Activated CD4-positive, alpha-beta memory T cell treated with anti-CD3 and anti-CD28 coated beads, Interleukin-2, amount 10 ng/mL, durations not matched to agents 7 days and 5 days (primary cell): Measurements from ENCODE around the gene GRAMD2B. TPM values are rescaled to one million over a fixed set of nuclear protein-coding genes. Genes with fewer than 3 reads are reported as not detected.

Source experiments
- CTCF ChIA-PET: fragments of 350-600 bp; sonication (Branson Sonifier 250); formaldehyde crosslinking; loops from one replicate; lab custom pipeline; 2021; ENCODE audit warnings: antibody characterized with exemption, inconsistent platforms; lab: Charles Lee
- POLR2A ChIA-PET: fragments of 350-600 bp; sonication (Branson Sonifier 250); formaldehyde crosslinking; loops from one replicate; lab custom pipeline; 2021; ENCODE audit warnings: antibody characterized with exemption; lab: Charles Lee
- DNase-seq: peaks from one replicate; pipeline ENCODE4 v3.0.0-alpha.2; 2020
- H3K27ac Mint-ChIP-seq: one replicate; pipeline ENCODE4 v1.8.0; 2021; ENCODE audit warnings: mild to moderate bottlenecking, mixed read lengths
- H3K27me3 Mint-ChIP-seq: one replicate; pipeline ENCODE4 v1.8.0; 2021; ENCODE audit warnings: mixed read lengths
- H3K36me3 Mint-ChIP-seq: one replicate; pipeline ENCODE4 v1.8.0; 2021; ENCODE audit warnings: low read depth, mixed read lengths
- H3K4me1 Mint-ChIP-seq: one replicate; pipeline ENCODE4 v1.8.0; 2021; ENCODE audit warnings: mixed read lengths
- H3K4me3 Mint-ChIP-seq: one replicate; pipeline ENCODE4 v1.8.0; 2021; ENCODE audit warnings: mild to moderate bottlenecking, mixed read lengths
- H3K9me3 Mint-ChIP-seq: one replicate; pipeline ENCODE4 v1.8.0; 2021; ENCODE audit warnings: mixed read lengths
- total RNA-seq, 2 experiments: library from RNA; stranded (reverse); gene quantifications; one replicate each; pipeline ENCODE4 v1.2.3, GENCODE V29; 2021

GRAMD2B gene
- total RNA-seq, 2 experiments from 2014 or later = 4.6 to 5.0 TPM

GRCh38 chr5:126443374-126443851, 20.2 kb downstream of the GRAMD2B start:
- DNase-seq = no peak
- Mint-ChIP-seq H3K4me1 (peaks cover 56% of the 10 kb centered on the region), H3K27me3 (no peaks in the 10 kb centered on the region), H3K4me3 (no peak overlapping the region), H3K36me3 (peaks cover 21% of the 10 kb centered on the region), H3K9me3 (no peaks in the 10 kb centered on the region), H3K27ac (peak overlapping the region; percentile 56)
- ChIA-PET CTCF (interaction anchor here (0.7 to 1.8 kb wide), 3 partner anchors 19 to 58 kb away, joined by 3 to 6 read pairs (median 5); no protein-coding TSS in a partner anchor), POLR2A (interaction anchor here (4.9 kb wide), 1 partner anchor 20 kb away, joined by 51 read pairs; the partner anchor contains the start of gene GRAMD2B)

GRCh38 chr5:126444137-126444536, 20.9 kb downstream of the GRAMD2B start:
- no peaks in the 10 kb centered on the region for H3K27me3 Mint-ChIP-seq
- no peak for DNase-seq
- no peaks in the 10 kb centered on the region for H3K9me3 Mint-ChIP-seq
- H3K4me1 Mint-ChIP-seq = peaks cover 55% of the 10 kb centered on the region
- peaks cover 15% of the 10 kb centered on the region for H3K36me3 Mint-ChIP-seq
- no peak overlapping the region for H3K4me3 Mint-ChIP-seq
- POLR2A ChIA-PET = interaction anchor here (4.9 kb wide), 1 partner anchor 21 kb away, joined by 51 read pairs; the partner anchor contains the start of gene GRAMD2B
- CTCF ChIA-PET = interaction anchor here (1.8 kb wide), 2 partner anchors 20 to 56 kb away, joined by 5 to 6 read pairs; no protein-coding TSS in a partner anchor
- no peak overlapping the region for H3K27ac Mint-ChIP-seq

GRCh38 chr5:126445502-126446174, 22.4 kb downstream of the GRAMD2B start:
- Mint-ChIP-seq H3K27me3 (no peaks in the 10 kb centered on the region), H3K27ac (peak overlapping the region; percentile 18), H3K9me3 (no peaks in the 10 kb centered on the region), H3K36me3 (peaks cover 10% of the 10 kb centered on the region), H3K4me3 (no peak overlapping the region), H3K4me1 (peaks cover 68% of the 10 kb centered on the region)
- ChIA-PET CTCF (interaction anchor here (0.6 to 2.6 kb wide), 3 partner anchors 22 to 25 kb away, joined by 4 to 11 read pairs (median 5); partner anchors contain the start of gene GRAMD2B), POLR2A (interaction anchor here (0.9 to 4.9 kb wide), 4 partner anchors 13 to 155 kb away, joined by 3 to 51 read pairs (median 4); partner anchors contain the start of genes GRAMD2B and PHAX)
- DNase-seq = no peak

- Mint-ChIP-seq H3K27me3 (no peaks in the 10 kb centered on the region), H3K4me3 (no peak overlapping the region), H3K27ac (peak overlapping the region; percentile 74), H3K36me3 (peaks cover 10% of the 10 kb centered on the region), H3K4me1 (peaks cover 75% of the 10 kb centered on the region), H3K9me3 (no peaks in the 10 kb centered on the region)
- ChIA-PET CTCF (interaction anchor here (0.6 to 2.6 kb wide), 3 partner anchors 20 to 26 kb away, joined by 4 to 11 read pairs (median 10); partner anchors contain the start of gene GRAMD2B), POLR2A (interaction anchor here (1.0 to 4.9 kb wide), 4 partner anchors 14 to 331 kb away, joined by 3 to 51 read pairs (median 8); partner anchors contain the start of genes GRAMD2B, LMNB1 and PHAX)
- peak; percentile 64 for DNase-seq
Measured at GRCh38 chr5:126446498-126447224, 23.5 kb downstream of the GRAMD2B start.

- Mint-ChIP-seq H3K9me3 (no peaks in the 10 kb centered on the region), H3K27ac (no peak overlapping the region), H3K4me1 (peaks cover 77% of the 10 kb centered on the region), H3K27me3 (no peaks in the 10 kb centered on the region), H3K4me3 (no peak overlapping the region), H3K36me3 (peaks cover 16% of the 10 kb centered on the region)
- no peak for DNase-seq
- POLR2A ChIA-PET = interaction anchor here (0.8 to 4.0 kb wide), 4 partner anchors 11 to 81 kb away, joined by 3 to 68 read pairs (median 4); partner anchors contain the start of gene GRAMD2B
- CTCF ChIA-PET = interaction anchor here (1.2 kb wide), 1 partner anchor 110 kb away, joined by 3 read pairs; no protein-coding TSS in a partner anchor
Measured at GRCh38 chr5:126448720-126449119, 25.5 kb downstream of the GRAMD2B start.

GRCh38 chr5:126449751-126450271, 26.6 kb downstream of the GRAMD2B start:
- peaks cover 66% of the 10 kb centered on the region for H3K4me1 Mint-ChIP-seq
- POLR2A ChIA-PET = interaction anchor here (0.7 to 4.0 kb wide), 13 partner anchors 12 to 328 kb away, joined by 3 to 68 read pairs (median 4); partner anchors contain the start of genes GRAMD2B, LMNB1 and PHAX

GRCh38 chr5:126450346-126450745, 27.1 kb downstream of the GRAMD2B start:
- H3K27me3 Mint-ChIP-seq = no peaks in the 10 kb centered on the region
- H3K36me3 Mint-ChIP-seq = peaks cover 9% of the 10 kb centered on the region
- peak overlapping the region; percentile 75 for H3K4me3 Mint-ChIP-seq
- peak overlapping the region; percentile 99 for H3K27ac Mint-ChIP-seq
- POLR2A ChIA-PET = interaction anchor here (0.6 to 4.0 kb wide), 11 partner anchors 10 to 328 kb away, joined by 3 to 68 read pairs (median 4); partner anchors contain the start of genes GRAMD2B, LMNB1 and PHAX
- peaks cover 61% of the 10 kb centered on the region for H3K4me1 Mint-ChIP-seq
- CTCF ChIA-PET = interaction anchor here (1.0 to 1.7 kb wide), 4 partner anchors 27 to 62 kb away, joined by 3 to 6 read pairs (median 5); partner anchors contain the start of gene GRAMD2B
- no peaks in the 10 kb centered on the region for H3K9me3 Mint-ChIP-seq
- DNase-seq = peak; percentile 44

More at GRCh38 chr5:126449751-126450271, 26.6 kb downstream of the GRAMD2B start:
- peak; percentile 77 for DNase-seq
- Mint-ChIP-seq H3K27me3 (no peaks in the 10 kb centered on the region), H3K36me3 (peaks cover 12% of the 10 kb centered on the region), H3K27ac (peak overlapping the region; percentile 99), H3K9me3 (no peaks in the 10 kb centered on the region), H3K4me3 (peak overlapping the region; percentile 75)
- CTCF ChIA-PET = interaction anchor here (1.0 to 1.7 kb wide), 5 partner anchors 27 to 111 kb away, joined by 3 to 6 read pairs (median 4); partner anchors contain the start of gene GRAMD2B

GRCh38 chr5:126450907-126451306, 27.7 kb downstream of the GRAMD2B start:
- peaks cover 9% of the 10 kb centered on the region for H3K36me3 Mint-ChIP-seq
- ChIA-PET POLR2A (interaction anchor here (0.6 to 4.0 kb wide), 4 partner anchors 10 to 327 kb away, joined by 3 to 68 read pairs (median 12); partner anchors contain the start of genes GRAMD2B and LMNB1), CTCF (interaction anchor here (0.9 to 1.3 kb wide), 2 partner anchors 32 to 49 kb away, joined by 4 read pairs; no protein-coding TSS in a partner anchor)
- H3K9me3 Mint-ChIP-seq = no peaks in the 10 kb centered on the region
- H3K4me3 Mint-ChIP-seq = peak overlapping the region; percentile 75
- no peak for DNase-seq
- H3K27me3 Mint-ChIP-seq = no peaks in the 10 kb centered on the region
- peak overlapping the region; percentile 99 for H3K27ac Mint-ChIP-seq
- H3K4me1 Mint-ChIP-seq = peaks cover 55% of the 10 kb centered on the region

- no peak for DNase-seq
- ChIA-PET POLR2A (no interaction called here), CTCF (no interaction called here)
- Mint-ChIP-seq H3K4me3 (no peak overlapping the region), H3K27ac (no peak overlapping the region), H3K36me3 (peaks cover 11% of the 10 kb centered on the region), H3K9me3 (no peaks in the 10 kb centered on the region), H3K27me3 (no peaks in the 10 kb centered on the region), H3K4me1 (peaks cover 47% of the 10 kb centered on the region)
Measured at GRCh38 chr5:126452477-126452876, 29.3 kb downstream of the GRAMD2B start.

GRCh38 chr5:126454081-126454480, 30.9 kb downstream of the GRAMD2B start:
- Mint-ChIP-seq H3K27me3 (no peaks in the 10 kb centered on the region), H3K4me1 (peaks cover 37% of the 10 kb centered on the region), H3K27ac (no peak overlapping the region), H3K36me3 (peaks cover 11% of the 10 kb centered on the region), H3K4me3 (no peak overlapping the region), H3K9me3 (no peaks in the 10 kb centered on the region)
- POLR2A ChIA-PET = no interaction called here
- DNase-seq = no peak
- CTCF ChIA-PET = no interaction called here

- Mint-ChIP-seq H3K36me3 (peaks cover 11% of the 10 kb centered on the region), H3K27me3 (no peaks in the 10 kb centered on the region), H3K4me3 (no peak overlapping the region), H3K9me3 (no peaks in the 10 kb centered on the region), H3K4me1 (peaks cover 34% of the 10 kb centered on the region), H3K27ac (no peak overlapping the region)
- CTCF ChIA-PET = no interaction called here
- POLR2A ChIA-PET = no interaction called here
- DNase-seq = no peak
Measured at GRCh38 chr5:126454535-126454934, 31.3 kb downstream of the GRAMD2B start.

- Mint-ChIP-seq H3K36me3 (peaks cover 11% of the 10 kb centered on the region), H3K27ac (no peak overlapping the region), H3K27me3 (no peaks in the 10 kb centered on the region), H3K4me3 (no peak overlapping the region), H3K4me1 (peaks cover 28% of the 10 kb centered on the region), H3K9me3 (no peaks in the 10 kb centered on the region)
- POLR2A ChIA-PET = no interaction called here
- no peak for DNase-seq
- CTCF ChIA-PET = interaction anchor here (0.9 kb wide), 1 partner anchor 33 kb away, joined by 3 read pairs; no protein-coding TSS in a partner anchor
Measured at GRCh38 chr5:126455264-126455663, 32.1 kb downstream of the GRAMD2B start.
